GM18519 (cell line): ENCODE data around the gene ASXL3.

Experiments
- ATAC-seq: cut with Tn5 transposase; IDR thresholded peaks from one replicate; pipeline ENCODE4 v1.9.1; 2021; ENCODE audit warnings: mild to moderate bottlenecking, moderate library complexity; ENCODE audit not compliant: unreplicated experiment, low FRiP score

Gene ASXL3

GRCh38 chr18:33581856-33582255, 3.8 kb downstream of the ASXL3 start:
- no peak for ATAC-seq

DNA sequence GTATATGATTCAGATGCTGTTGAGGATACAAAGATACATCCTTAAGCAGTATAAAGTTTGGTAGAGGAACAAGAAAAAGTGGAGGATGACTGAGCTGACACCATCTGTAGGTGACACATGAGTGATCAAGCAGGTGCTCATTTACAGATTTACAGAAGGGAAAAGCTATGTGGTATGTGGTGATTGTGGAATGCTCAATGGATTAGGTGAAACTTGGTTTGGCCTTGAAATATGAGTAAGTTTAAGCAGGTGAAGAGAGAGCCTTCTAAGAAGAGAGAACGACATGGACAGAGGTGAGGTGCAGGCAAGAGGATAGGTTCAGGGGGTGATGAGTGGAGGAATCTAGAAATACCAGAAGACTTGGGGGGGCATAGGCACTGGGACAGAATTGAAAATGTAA, 5.9 kb downstream of the ASXL3 start:
- ATAC-seq = no peak

GRCh38 chr18:33584548-33585430, 6.8 kb downstream of the ASXL3 start:
- ATAC-seq = no peak

GRCh38 chr18:33585431-33585775, 7.4 kb downstream of the ASXL3 start:
- no peak for ATAC-seq

- ATAC-seq = no peak
These were observed 10.3 kb downstream of the ASXL3 start for GRCh38 chr18:33588361-33588760.

GRCh38 chr18:33593261-33593660, 15.2 kb downstream of the ASXL3 start:
- no peak for ATAC-seq

- ATAC-seq = no peak
These were observed 16.8 kb downstream of the ASXL3 start for GRCh38 chr18:33594799-33595198.

DNA sequence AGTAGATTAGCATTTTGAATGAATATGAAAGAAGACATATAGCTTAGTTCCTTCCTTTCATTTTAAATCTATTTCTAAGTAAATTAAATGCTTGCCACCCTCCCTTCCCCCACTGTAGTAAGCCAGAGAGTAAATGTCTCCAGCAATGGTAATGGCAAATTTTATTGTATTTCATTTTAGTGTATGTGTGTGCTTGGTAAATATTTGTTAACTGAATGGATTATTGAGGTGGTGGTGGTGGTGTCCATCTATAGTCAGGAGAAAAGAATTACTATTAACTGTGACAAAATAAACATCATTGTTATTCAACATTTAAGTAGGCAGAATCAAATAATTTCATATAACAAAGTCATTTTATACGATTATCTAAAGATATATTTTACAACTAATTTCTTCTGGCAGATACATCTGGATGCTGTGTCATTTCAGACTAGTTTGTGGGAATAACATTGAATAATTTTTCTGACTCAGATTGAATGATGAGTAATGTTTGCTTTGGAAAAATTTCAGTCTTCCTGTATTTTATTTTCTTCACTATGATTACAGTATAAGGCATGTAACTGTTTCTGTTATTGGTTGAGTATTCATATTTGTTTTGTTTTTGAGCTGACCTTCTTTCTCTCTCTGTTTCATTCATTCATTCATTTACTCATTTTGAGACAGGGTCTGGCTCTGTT, 18.3 kb downstream of the ASXL3 start:
- no peak for ATAC-seq

DNA sequence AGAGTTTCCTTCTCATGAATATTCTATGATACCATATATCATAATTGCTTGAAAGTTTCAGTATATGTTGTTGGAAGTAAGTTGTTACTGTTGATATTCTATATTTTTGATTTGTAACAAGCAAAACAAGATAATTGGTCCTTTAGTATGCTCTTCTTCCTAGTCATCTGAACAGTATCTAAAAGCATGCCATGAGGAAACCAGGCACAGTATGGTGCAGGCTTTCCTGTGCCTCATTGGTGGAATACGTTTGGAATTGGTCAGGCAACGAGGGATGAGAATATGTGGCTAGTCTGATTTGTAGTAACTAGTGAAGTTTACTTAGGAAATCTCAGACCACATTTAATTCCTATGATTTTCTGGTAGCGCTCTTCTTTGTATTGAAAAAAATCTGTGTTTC, 22.8 kb downstream of the ASXL3 start:
- no peak for ATAC-seq

DNA sequence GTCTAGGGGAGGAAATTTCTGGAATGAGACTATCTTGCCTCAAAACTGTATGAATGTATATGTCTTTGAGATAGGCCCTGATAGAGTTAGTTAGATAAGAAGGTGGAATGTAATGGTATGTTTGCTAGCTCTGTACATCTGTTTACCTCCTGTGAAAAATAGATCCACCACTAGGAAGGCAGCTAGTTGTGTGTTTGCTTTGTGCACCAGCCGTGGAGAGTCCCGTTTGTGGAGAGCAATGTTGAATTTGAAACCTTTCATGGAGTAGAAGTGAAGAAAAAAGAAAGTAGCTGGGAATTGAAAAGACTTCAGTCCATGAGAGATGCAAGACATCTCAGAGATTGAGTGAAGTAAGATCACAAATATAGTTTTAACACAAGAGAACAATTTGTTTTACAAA, 25.4 kb downstream of the ASXL3 start:
- ATAC-seq = no peak

- no peak for ATAC-seq
These were observed 27.2 kb downstream of the ASXL3 start for GRCh38 chr18:33605250-33605649.

- no peak for ATAC-seq
These were observed 28.6 kb downstream of the ASXL3 start for GRCh38 chr18:33606621-33607020.

- no peak for ATAC-seq
These were observed 33.6 kb downstream of the ASXL3 start for GRCh38 chr18:33611525-33612135.

GRCh38 chr18:33612632-33613031, 34.6 kb downstream of the ASXL3 start:
- ATAC-seq = no peak

- no peak for ATAC-seq
These were observed 38.5 kb downstream of the ASXL3 start for GRCh38 chr18:33616556-33616955.

GRCh38 chr18:33627114-33627513, 49.1 kb downstream of the ASXL3 start:
- no peak for ATAC-seq

- ATAC-seq = no peak
These were observed 52.5 kb downstream of the ASXL3 start for GRCh38 chr18:33630476-33630875.

DNA sequence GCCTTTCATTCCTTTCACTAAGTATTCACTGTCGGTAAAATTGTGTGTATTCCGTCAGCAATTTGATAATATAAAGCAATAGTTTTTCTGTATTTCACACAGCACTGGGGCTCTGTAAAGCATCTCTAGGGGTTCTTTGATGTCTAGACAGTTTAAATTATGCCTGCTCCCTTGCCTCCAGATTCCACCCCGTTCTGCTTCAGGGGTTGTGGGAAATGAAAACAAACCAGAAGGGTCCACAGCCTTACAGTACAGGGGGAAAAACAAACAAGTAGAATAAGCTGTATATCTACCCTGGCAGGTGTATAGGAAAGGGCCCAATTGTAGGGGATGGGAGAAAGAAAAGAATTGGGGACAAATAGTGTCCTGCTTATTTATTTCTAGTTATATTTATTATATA, 63.1 kb downstream of the ASXL3 start:
- no peak for ATAC-seq

DNA sequence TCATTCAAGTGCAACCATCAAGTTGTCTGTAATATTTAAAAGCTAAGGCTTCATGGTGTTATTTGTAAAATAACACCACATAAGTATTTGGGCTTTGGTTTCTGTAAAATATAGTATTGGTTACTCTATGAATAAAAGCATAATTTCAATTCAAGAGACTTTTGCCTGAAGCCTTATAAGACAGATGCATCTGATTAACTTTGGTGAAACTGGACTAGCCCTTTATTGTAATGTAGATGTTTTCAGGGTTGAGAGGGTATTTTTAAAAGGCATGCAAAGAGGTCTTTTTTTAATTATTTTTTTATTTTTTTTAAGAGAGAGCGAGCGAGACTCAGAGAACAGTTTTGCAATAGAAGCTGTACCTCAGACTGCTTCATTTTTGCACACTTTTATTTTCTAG, 66.5 kb downstream of the ASXL3 start:
- ATAC-seq = no peak

GRCh38 chr18:33647365-33647764, 69.3 kb downstream of the ASXL3 start:
- ATAC-seq = no peak

GRCh38 chr18:33652635-33653034, 74.6 kb downstream of the ASXL3 start:
- no peak for ATAC-seq

DNA sequence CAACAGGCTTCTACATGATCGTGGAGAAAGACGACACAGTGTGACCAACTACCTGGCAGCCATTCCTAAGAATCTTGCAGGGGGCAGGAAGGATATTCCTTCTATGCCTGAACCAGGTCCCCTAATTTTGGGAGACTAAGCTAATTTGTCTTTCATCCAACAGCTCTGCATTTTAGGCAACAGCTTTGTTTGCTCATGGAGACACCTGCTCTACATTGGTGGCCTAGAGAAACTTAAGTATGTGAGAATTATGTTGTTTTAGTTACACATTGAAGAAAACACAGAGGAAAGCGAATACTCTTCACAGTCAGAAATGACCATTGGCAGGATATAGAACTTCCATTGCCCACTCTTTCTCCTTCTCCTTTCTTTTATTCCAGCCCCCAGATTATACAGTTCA, 75.2 kb downstream of the ASXL3 start:
- no peak for ATAC-seq
